Stimulated activated CD4-positive, alpha-beta T cell treated with anti-CD3 and anti-CD28 coated beads, Interleukin-2, amount 100 ng/mL, for 48 hours (primary cell): Measurements from ENCODE around the gene ARL2.
"Not testable (repeated sequence)": the region's sequence is repeated elsewhere in the genome, so short reads cannot be mapped to it uniquely, and the experiment has no call there.

Experiments
- DNase-seq, 2 donors: peaks; one replicate each; pipeline ENCODE4 v3.0.0-alpha.2; 2020

Gene ARL2

GRCh38 chr11:65013888-65014725 is at the start of gene ARL2:
Gene ARL2, plus strand, starts transcription at chr11:65014160. Its CDS starts 48 bp downstream, at chr11:65014208.
- DNase-seq, result peak; percentile 76 to 77

- DNase-seq, result no peak
Measured at GRCh38 chr11:64967375-64967774, 46.6 kb upstream of the ARL2 start.

GRCh38 chr11:64969209-64969608 is 44.8 kb upstream of the ARL2 start:
- no peak for DNase-seq

- DNase-seq, result peak; percentile 22 to 25
Measured at GRCh38 chr11:64970731-64971151, 43.2 kb upstream of the ARL2 start.

GRCh38 chr11:64971421-64972233 is 42.3 kb upstream of the ARL2 start, which contains the start of gene MAJIN:
Gene MAJIN, minus strand, starts transcription at chr11:64972108. Its CDS starts 12,703 bp downstream, at chr11:64959405.
- DNase-seq, result peak; percentile 83 to 89

- no peak for DNase-seq
Measured at GRCh38 chr11:64974124-64974523, 39.8 kb upstream of the ARL2 start.

GRCh38 chr11:64976651-64977050 is 37.3 kb upstream of the ARL2 start:
- no peak for DNase-seq

- DNase-seq, result not testable (repeated sequence)
Measured at GRCh38 chr11:64983339-64983738, 30.6 kb upstream of the ARL2 start.

GRCh38 chr11:64987998-64988854 is 25.7 kb upstream of the ARL2 start:
- DNase-seq, result no peak

- DNase-seq, result no peak
Measured at GRCh38 chr11:64989416-64989815, 24.5 kb upstream of the ARL2 start.

- DNase-seq, result no peak
Measured at GRCh38 chr11:64990222-64990923, 23.6 kb upstream of the ARL2 start.

- no peak for DNase-seq
Measured at GRCh38 chr11:64994318-64994717, 19.6 kb upstream of the ARL2 start.

- DNase-seq, result no peak
Measured at GRCh38 chr11:64996327-64996709, 17.6 kb upstream of the ARL2 start.

GRCh38 chr11:64996710-64997380 is 17.1 kb upstream of the ARL2 start, which contains the start of gene BATF2:
Gene BATF2, minus strand, starts transcription at chr11:64996971. Its CDS starts 57 bp downstream, at chr11:64996914.
- no peak for DNase-seq

- DNase-seq, result peak in 1 of 2 donors; percentile 20
Measured at GRCh38 chr11:64998141-64998540, 15.8 kb upstream of the ARL2 start.

- DNase-seq, result no peak
Measured at GRCh38 chr11:64998690-64999431, 15.1 kb upstream of the ARL2 start.

GRCh38 chr11:64999478-64999877 is 14.5 kb upstream of the ARL2 start:
- no peak for DNase-seq

GRCh38 chr11:65002706-65003105 is 11.3 kb upstream of the ARL2 start:
- no peak for DNase-seq

GRCh38 chr11:65003282-65003681 is 10.7 kb upstream of the ARL2 start:
- DNase-seq, result no peak

- not testable (repeated sequence) for DNase-seq
Measured at GRCh38 chr11:65003968-65004367, 10.0 kb upstream of the ARL2 start.

- DNase-seq, result no peak
Measured at GRCh38 chr11:65008016-65008415, 5.9 kb upstream of the ARL2 start.
